ENCODE data around the gene PAN3.

DNA sequence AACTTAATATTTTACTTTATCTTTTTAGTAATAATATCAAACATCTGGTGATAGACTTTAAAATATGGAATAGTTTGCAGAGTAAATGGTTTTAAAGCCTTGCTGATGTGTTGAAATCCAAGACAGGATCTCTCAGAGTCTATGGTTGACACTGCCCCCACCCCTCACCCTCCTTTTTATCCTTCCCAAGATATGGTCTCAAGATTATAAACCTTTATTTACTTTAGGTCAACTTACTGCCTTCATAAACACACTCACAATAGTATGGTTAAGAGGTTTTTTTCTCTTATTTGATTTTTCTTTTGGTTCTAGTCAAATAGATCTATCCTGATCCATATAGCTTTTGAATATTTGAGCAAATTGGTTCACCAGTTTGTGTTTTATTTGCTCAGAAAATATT, 39.0 kb downstream of the PAN3 start:
- TF ChIP-seq, protein P1, sequence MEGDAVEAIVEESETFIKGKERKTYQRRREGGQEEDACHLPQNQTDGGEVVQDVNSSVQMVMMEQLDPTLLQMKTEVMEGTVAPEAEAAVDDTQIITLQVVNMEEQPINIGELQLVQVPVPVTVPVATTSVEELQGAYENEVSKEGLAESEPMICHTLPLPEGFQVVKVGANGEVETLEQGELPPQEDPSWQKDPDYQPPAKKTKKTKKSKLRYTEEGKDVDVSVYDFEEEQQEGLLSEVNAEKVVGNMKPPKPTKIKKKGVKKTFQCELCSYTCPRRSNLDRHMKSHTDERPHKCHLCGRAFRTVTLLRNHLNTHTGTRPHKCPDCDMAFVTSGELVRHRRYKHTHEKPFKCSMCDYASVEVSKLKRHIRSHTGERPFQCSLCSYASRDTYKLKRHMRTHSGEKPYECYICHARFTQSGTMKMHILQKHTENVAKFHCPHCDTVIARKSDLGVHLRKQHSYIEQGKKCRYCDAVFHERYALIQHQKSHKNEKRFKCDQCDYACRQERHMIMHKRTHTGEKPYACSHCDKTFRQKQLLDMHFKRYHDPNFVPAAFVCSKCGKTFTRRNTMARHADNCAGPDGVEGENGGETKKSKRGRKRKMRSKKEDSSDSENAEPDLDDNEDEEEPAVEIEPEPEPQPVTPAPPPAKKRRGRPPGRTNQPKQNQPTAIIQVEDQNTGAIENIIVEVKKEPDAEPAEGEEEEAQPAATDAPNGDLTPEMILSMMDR (IDR thresholded peaks at IDR 0.05; ENCODE audit: insufficient read depth, low read length) = no peak
- no peak for TF ChIP-seq POLR2AphosphoS5 (IDR thresholded peaks at IDR 0.05; ENCODE audit: low read depth)
- TF ChIP-seq, protein P2, sequence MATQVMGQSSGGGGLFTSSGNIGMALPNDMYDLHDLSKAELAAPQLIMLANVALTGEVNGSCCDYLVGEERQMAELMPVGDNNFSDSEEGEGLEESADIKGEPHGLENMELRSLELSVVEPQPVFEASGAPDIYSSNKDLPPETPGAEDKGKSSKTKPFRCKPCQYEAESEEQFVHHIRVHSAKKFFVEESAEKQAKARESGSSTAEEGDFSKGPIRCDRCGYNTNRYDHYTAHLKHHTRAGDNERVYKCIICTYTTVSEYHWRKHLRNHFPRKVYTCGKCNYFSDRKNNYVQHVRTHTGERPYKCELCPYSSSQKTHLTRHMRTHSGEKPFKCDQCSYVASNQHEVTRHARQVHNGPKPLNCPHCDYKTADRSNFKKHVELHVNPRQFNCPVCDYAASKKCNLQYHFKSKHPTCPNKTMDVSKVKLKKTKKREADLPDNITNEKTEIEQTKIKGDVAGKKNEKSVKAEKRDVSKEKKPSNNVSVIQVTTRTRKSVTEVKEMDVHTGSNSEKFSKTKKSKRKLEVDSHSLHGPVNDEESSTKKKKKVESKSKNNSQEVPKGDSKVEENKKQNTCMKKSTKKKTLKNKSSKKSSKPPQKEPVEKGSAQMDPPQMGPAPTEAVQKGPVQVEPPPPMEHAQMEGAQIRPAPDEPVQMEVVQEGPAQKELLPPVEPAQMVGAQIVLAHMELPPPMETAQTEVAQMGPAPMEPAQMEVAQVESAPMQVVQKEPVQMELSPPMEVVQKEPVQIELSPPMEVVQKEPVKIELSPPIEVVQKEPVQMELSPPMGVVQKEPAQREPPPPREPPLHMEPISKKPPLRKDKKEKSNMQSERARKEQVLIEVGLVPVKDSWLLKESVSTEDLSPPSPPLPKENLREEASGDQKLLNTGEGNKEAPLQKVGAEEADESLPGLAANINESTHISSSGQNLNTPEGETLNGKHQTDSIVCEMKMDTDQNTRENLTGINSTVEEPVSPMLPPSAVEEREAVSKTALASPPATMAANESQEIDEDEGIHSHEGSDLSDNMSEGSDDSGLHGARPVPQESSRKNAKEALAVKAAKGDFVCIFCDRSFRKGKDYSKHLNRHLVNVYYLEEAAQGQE (IDR thresholded peaks at IDR 0.05; ENCODE audit: insufficient replicate concordance, low read depth) = no peak
- TF ChIP-seq GABPA (IDR thresholded peaks at IDR 0.05; ENCODE audit: low read depth) = no peak
- no peak for TF ChIP-seq SPI1 (IDR thresholded peaks at IDR 0.05; ENCODE audit: borderline replicate concordance, low read depth)
